ENCODE measurements around the gene CABP1. TPM values are rescaled to one million over a fixed set of nuclear protein-coding genes. Genes with fewer than 3 reads are reported as not detected.

Gene CABP1
- total and polyA plus RNA-seq, 8 donors, result 0.37 to 3.7 (median 2.3) TPM

DNA sequence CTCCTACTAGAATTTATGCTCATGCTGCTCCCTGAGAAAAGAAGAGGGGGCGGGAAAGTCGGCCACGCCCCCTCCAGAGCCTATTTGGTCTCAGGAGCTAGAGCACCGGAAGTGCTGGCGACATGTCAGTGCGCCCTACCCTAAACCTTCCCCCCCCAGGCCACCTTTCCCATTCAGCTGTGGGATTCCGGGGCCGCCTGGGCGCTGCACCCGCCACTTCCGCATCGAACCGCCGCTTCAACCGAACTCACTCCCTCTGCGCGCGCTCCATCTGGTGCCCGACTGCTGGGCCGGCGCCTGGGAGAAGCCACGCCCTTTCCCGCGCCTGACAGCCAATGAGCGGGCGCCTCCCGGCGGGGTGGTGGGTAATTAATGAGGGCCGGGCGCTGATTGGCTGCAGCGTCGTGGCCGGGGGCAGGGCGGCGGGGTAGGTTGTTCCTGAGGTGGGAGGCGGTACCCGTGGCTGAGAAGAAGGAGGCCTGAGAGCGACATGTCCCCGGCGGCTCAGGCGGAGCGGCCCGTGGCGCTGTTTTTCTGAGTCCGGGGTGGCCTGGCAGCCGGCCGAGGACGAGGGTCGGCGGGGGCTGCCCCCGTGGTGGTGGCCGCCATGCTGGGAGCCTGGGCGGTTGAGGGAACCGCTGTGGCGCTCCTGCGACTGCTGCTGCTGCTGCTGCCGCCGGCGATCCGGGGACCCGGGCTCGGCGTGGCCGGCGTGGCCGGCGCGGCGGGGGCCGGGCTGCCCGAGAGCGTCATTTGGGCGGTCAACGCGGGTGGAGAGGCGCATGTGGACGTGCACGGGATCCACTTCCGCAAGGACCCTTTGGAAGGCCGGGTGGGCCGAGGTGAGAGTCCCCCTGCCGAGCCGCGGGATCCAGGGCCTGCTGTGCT lies 46.5 kb downstream of the CABP1 start, which contains the start of gene MLEC:
Gene MLEC (plus strand): TSS at position 460 of the 888 bp plus-strand sequence. CDS start 148 bp downstream, at position 608.
- DNase-seq (peak; percentile 97 to 98 (median 98)), ATAC-seq (peak; percentile 94)
- H3K4me1 ChIP-seq, result peaks cover 15 to 65% of the 10 kb centered on the region in 2 donors
- TF ChIP-seq, protein P1, sequence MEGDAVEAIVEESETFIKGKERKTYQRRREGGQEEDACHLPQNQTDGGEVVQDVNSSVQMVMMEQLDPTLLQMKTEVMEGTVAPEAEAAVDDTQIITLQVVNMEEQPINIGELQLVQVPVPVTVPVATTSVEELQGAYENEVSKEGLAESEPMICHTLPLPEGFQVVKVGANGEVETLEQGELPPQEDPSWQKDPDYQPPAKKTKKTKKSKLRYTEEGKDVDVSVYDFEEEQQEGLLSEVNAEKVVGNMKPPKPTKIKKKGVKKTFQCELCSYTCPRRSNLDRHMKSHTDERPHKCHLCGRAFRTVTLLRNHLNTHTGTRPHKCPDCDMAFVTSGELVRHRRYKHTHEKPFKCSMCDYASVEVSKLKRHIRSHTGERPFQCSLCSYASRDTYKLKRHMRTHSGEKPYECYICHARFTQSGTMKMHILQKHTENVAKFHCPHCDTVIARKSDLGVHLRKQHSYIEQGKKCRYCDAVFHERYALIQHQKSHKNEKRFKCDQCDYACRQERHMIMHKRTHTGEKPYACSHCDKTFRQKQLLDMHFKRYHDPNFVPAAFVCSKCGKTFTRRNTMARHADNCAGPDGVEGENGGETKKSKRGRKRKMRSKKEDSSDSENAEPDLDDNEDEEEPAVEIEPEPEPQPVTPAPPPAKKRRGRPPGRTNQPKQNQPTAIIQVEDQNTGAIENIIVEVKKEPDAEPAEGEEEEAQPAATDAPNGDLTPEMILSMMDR (IDR thresholded peaks at IDR 0.05), result no peak
- peak within 1 kb of the TSS; percentile 87 to 96 for H3K27ac ChIP-seq
- peak within 1 kb of the TSS; percentile 71 to 95 for H3K4me3 ChIP-seq
- no peaks in the 10 kb centered on the region for H3K9me3 ChIP-seq
- H3K36me3 ChIP-seq, result no peaks in the 10 kb centered on the region
- intact Hi-C loops (cut with DNase I), result no loop called here
- no peaks in the 10 kb centered on the region for H3K27me3 ChIP-seq

DNA sequence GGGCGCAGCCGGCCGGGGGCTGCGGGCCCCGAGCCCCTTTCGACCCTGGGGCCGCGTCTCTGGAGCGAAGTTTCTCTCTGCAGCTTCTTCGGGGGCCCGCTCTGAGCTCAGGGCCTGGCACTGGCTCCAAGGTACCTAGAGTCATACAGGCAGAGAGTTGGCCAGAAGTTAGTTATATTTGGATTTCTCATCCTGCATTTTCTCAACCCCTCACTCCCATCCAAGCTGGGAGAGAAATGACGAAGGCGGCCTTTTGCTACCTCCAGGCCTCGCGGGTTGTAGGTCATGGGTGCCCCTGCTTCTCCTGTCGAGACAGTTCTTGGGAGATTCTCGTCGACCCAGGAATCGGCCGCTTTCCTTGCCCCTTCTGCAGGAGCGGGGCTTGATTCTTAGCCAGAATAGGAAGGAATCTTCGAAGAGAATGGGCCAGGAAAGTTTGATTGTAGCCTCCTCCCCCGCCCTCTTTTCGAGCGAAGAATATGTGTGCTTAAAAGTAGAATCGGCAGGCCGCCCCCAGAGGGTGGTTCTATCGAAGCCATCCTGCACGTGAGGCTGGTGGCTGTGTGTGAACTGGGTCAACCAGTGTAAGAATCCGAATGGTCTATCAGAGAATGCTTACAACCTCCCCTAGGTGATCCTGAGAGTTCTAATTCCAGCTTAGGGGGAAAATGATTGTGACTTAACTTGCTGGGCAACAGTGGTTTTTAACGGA lies 47.3 kb downstream of the CABP1 start:
- no peaks in the 10 kb centered on the region for H3K9me3 ChIP-seq
- peak overlapping the region; percentile 71 to 95 for H3K4me3 ChIP-seq
- H3K4me1 ChIP-seq, result peaks cover 15 to 71% of the 10 kb centered on the region in 2 donors
- H3K36me3 ChIP-seq, result no peaks in the 10 kb centered on the region
- TF ChIP-seq, protein P1 (IDR thresholded peaks at IDR 0.05), result no peak
- H3K27ac ChIP-seq, result peak overlapping the region; percentile 87 to 96
- intact Hi-C loops (cut with DNase I), result no loop called here
- DNase-seq (peak in 1 of 4 donors; percentile 43), ATAC-seq (no peak)
- H3K27me3 ChIP-seq, result no peaks in the 10 kb centered on the region

DNA sequence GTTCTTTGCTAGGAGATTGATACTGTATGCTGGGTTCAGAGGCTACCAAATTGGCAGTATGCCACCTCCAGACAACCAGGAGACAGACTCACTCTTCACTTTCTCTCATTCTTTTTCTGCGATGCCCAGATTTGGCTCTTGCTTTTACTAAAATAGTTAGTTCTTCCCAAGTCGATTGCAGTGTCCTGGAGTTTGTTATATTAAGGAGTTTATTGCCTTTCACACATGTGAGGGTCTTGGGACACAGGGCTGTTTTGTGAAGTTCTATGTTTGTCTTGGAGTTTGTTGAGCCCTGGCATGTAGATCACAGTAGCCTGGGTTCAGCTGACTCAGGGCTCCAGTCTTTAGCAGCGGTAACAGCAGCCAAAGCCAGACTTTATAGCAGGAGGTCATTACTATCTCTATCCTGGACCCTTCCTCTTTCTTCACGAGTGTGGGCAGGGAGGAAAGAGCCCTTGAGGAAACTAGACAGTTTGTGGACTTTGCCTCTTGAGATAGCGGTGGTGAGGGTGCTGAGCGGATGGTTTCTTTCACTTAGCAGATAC lies 48.2 kb downstream of the CABP1 start:
- peak overlapping the region; percentile 11 to 87 for H3K27ac ChIP-seq
- intact Hi-C loops (cut with DNase I), result no loop called here
- H3K4me1 ChIP-seq, result peaks cover 15 to 79% of the 10 kb centered on the region in 2 donors
- peak overlapping the region; percentile 71 to 95 for H3K4me3 ChIP-seq
- ATAC-seq (no peak), DNase-seq (no peak)
- H3K27me3 ChIP-seq, result no peaks in the 10 kb centered on the region
- H3K36me3 ChIP-seq, result no peaks in the 10 kb centered on the region
- TF ChIP-seq, protein P1 (IDR thresholded peaks at IDR 0.05), result no peak
- H3K9me3 ChIP-seq, result no peaks in the 10 kb centered on the region

DNA sequence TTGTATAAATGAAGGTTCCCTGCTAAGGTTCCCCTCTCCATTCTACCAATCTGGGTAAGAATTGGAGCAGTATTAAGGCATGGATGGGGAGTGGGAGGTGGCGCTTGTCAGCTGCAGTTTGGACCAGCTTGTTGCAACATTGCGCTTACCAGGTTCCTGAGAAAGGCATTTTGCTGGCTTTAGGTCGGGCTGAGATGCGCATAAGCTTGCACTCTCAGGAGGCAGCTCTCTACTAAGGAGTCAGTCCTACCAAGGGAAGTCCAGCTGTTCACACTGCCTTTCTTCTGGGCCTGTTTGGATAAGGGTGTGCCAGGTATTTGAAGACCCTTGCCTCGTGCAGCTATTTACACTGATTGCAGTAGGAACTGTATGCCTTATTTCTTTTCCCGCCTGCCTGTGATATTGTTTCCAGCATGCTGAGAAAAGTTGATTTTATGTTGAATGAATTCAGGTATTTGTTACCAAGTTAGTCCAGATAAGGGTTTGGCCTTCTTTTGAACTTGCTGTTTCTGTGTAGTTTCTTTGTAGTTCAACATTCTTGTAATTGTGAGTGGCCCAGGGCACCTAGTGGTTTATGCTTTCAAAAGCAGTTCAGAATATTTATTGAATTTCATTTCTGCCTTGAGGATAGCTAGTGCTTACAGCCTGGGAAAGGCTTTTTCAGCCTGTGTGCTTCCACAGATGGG lies 49.1 kb downstream of the CABP1 start:
- Histone ChIP-seq H3K9me3 (no peaks in the 10 kb centered on the region), H3K4me1 (peaks cover 15 to 80% of the 10 kb centered on the region in 2 donors), H3K36me3 (peaks cover 0 to 7% of the 10 kb centered on the region in 2 donors), H3K27ac (no peak overlapping the region), H3K4me3 (peak overlapping the region in 1 of 2 donors; percentile 95), H3K27me3 (no peaks in the 10 kb centered on the region)
- DNase-seq (no peak), ATAC-seq (no peak)
- TF ChIP-seq, protein P1 (IDR thresholded peaks at IDR 0.05), result no peak
- intact Hi-C loops (cut with DNase I), result no loop called here
